Mesothelial cell of epicardium (in vitro differentiated cells): ENCODE results near the gene HLA-DRB1. TPM values are rescaled to one million over a fixed set of nuclear protein-coding genes. Genes with fewer than 3 reads are reported as not detected.
"Not testable (repeated sequence)": the region's sequence is repeated elsewhere in the genome, so short reads cannot be mapped to it uniquely, and the experiment has no call there.

Experiments
- DNase-seq, 2 experiments: peaks; one replicate each; pipeline ENCODE4 v3.0.0; 2021; ENCODE audit warnings: low spot score in 2 of 2; ENCODE audit not compliant: unreplicated experiment in 2 of 2
- H3K27ac Mint-ChIP-seq: 2 replicates; pipeline ENCODE4 v1.8.0; 2021; ENCODE audit warnings: mixed read lengths
- H3K27me3 Mint-ChIP-seq: 2 replicates; pipeline ENCODE4 v1.8.0; 2021; ENCODE audit warnings: low read depth, mixed read lengths
- H3K36me3 Mint-ChIP-seq: 2 replicates; pipeline ENCODE4 v1.8.0; 2021; ENCODE audit warnings: mixed read lengths
- H3K4me1 Mint-ChIP-seq: 2 replicates; pipeline ENCODE4 v1.8.0; 2021; ENCODE audit warnings: mixed read lengths
- H3K4me3 Mint-ChIP-seq: 2 replicates; pipeline ENCODE4 v1.8.0; 2021; ENCODE audit warnings: mild to moderate bottlenecking, moderate library complexity, mixed read lengths
- H3K9me3 Mint-ChIP-seq: 2 replicates; pipeline ENCODE4 v1.8.0; 2021; ENCODE audit warnings: mixed read lengths
- total RNA-seq: library from RNA; stranded (reverse); gene quantifications from 3 replicates; pipeline ENCODE4 v1.2.1, GENCODE V29; 2021
- TF ChIP-seq, protein P1 (sequence below): fragments of 200-600 bp; sonication (generic); IDR thresholded peaks from one replicate; pipeline ENCODE4 v1.5.0; 2021; ENCODE audit warnings: antibody characterized with exemption; ENCODE audit not compliant: unreplicated experiment

HLA-DRB1 gene
- total RNA-seq, 1 donor from 2014 or later = 4.5 TPM

DNA sequence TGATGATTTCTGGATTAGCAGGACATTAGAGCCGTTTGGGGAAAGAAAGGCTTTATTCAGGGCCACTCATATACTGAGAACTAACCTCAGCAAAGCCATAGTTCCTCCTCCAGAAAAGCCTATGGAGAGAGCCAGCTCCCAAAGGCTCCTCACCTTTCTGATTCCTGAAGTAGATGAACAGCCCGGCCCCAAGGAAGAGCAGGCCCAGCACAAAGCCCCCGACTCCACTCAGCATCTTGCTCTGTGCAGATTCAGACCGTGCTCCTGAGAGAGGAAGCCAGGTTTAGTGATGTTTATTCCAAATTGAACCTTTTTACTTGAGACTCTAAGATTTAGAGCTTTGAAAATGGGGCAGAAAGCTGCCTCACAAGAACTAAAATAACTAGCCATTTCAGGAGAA lies 9.1 kb downstream of the HLA-DRB1 start:
- H3K4me1 Mint-ChIP-seq = peaks cover 11% of the 10 kb centered on the region
- H3K27ac Mint-ChIP-seq = no peak overlapping the region
- H3K27me3 Mint-ChIP-seq = peaks cover 17% of the 10 kb centered on the region
- TF ChIP-seq, protein P1, sequence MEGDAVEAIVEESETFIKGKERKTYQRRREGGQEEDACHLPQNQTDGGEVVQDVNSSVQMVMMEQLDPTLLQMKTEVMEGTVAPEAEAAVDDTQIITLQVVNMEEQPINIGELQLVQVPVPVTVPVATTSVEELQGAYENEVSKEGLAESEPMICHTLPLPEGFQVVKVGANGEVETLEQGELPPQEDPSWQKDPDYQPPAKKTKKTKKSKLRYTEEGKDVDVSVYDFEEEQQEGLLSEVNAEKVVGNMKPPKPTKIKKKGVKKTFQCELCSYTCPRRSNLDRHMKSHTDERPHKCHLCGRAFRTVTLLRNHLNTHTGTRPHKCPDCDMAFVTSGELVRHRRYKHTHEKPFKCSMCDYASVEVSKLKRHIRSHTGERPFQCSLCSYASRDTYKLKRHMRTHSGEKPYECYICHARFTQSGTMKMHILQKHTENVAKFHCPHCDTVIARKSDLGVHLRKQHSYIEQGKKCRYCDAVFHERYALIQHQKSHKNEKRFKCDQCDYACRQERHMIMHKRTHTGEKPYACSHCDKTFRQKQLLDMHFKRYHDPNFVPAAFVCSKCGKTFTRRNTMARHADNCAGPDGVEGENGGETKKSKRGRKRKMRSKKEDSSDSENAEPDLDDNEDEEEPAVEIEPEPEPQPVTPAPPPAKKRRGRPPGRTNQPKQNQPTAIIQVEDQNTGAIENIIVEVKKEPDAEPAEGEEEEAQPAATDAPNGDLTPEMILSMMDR = no peak
- no peaks in the 10 kb centered on the region for H3K36me3 Mint-ChIP-seq
- DNase-seq = no peak
- no peak overlapping the region for H3K4me3 Mint-ChIP-seq
- no peaks in the 10 kb centered on the region for H3K9me3 Mint-ChIP-seq

DNA sequence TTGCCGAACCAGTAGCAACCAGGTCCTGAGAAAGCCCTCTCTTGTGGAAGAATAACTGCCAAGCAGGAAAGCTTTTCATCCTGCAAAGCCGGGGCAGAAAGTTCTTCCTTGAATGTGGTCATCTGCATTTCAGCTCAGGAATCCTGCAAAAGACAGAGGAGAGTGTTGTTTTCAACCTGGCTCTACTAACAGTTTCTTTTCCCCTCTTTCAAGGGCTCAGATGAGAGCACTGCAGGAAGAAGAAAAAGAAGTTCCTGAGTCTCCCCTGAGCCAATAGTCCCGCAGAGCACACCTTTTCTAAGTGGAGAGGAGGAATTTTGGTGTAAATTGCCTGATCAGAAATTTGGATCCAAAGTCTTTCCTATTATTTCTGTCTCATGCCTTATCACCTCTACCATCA lies 10.7 kb downstream of the HLA-DRB1 start:
- H3K4me1 Mint-ChIP-seq = peaks cover 6% of the 10 kb centered on the region

GRCh38 chr6:32577493-32577892 lies 12.2 kb downstream of the HLA-DRB1 start:
- not testable (repeated sequence) for DNase-seq, H3K4me1 Mint-ChIP-seq, H3K27ac Mint-ChIP-seq, H3K36me3 Mint-ChIP-seq, H3K9me3 Mint-ChIP-seq, H3K4me3 Mint-ChIP-seq, H3K27me3 Mint-ChIP-seq

More for the DNA sequence above, 10.7 kb downstream of the HLA-DRB1 start:
- no peaks in the 10 kb centered on the region for H3K36me3 Mint-ChIP-seq
- H3K27me3 Mint-ChIP-seq = peaks cover 5% of the 10 kb centered on the region
- no peak overlapping the region for H3K4me3 Mint-ChIP-seq
- TF ChIP-seq, protein P1 = no peak
- no peak overlapping the region for H3K27ac Mint-ChIP-seq
- no peaks in the 10 kb centered on the region for H3K9me3 Mint-ChIP-seq
- DNase-seq = no peak

- TF ChIP-seq, protein P1 = no peak
- Mint-ChIP-seq H3K36me3 (no peaks in the 10 kb centered on the region), H3K27ac (no peak overlapping the region), H3K27me3 (peaks cover 2% of the 10 kb centered on the region), H3K9me3 (no peaks in the 10 kb centered on the region), H3K4me1 (no peaks in the 10 kb centered on the region), H3K4me3 (no peak overlapping the region)
- no peak for DNase-seq
Measured at GRCh38 chr6:32576250-32576649, 13.4 kb downstream of the HLA-DRB1 start.

DNA sequence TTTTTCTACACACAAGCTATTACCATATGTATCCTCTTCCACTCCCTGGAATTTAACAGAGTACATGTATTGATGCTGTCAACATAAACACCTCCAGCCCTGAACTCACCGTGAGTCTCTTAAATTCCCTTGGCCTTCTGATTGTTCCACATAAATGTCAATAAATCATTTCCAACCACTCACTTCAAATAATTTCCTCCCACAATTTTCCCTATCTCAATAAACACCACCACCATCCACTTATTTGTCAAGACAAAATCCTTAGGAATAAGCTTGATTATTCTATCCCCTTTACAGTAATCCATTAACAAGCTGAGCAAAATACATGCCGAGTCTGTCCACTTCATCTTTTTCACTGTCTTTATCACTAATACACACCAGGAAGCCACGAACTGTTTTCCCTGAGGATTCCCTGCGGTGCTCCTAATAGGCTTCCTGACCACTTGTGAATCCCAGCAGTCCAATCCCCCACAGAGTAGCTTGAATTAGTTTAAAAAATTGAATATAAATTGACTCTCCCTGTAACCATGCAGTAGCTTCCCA lies 19.2 kb downstream of the HLA-DRB1 start:
- TF ChIP-seq, protein P1 = no peak
- H3K9me3 Mint-ChIP-seq = peaks cover 10% of the 10 kb centered on the region
- H3K27ac Mint-ChIP-seq = no peak overlapping the region
- no peaks in the 10 kb centered on the region for H3K36me3 Mint-ChIP-seq
- no peaks in the 10 kb centered on the region for H3K4me1 Mint-ChIP-seq
- H3K4me3 Mint-ChIP-seq = no peak overlapping the region
- DNase-seq = no peak
- peaks cover 22% of the 10 kb centered on the region for H3K27me3 Mint-ChIP-seq

GRCh38 chr6:32568561-32568960 lies 21.1 kb downstream of the HLA-DRB1 start:
- Mint-ChIP-seq H3K4me1 (peaks cover 1% of the 10 kb centered on the region), H3K27ac (no peak overlapping the region), H3K36me3 (no peaks in the 10 kb centered on the region), H3K4me3 (no peak overlapping the region), H3K27me3 (peaks cover 27% of the 10 kb centered on the region), H3K9me3 (peaks cover 10% of the 10 kb centered on the region)
- DNase-seq = no peak
- TF ChIP-seq, protein P1 = no peak
